GM18505 (cell line): ENCODE measurements around the gene MINDY3.
"Not testable (repeated sequence)": the region's sequence is repeated elsewhere in the genome, so short reads cannot be mapped to it uniquely, and the experiment has no call there.

Experiments used
- ATAC-seq: cut with Tn5 transposase; IDR thresholded peaks from one replicate; pipeline ENCODE4 v1.9.1; 2021; ENCODE audit not compliant: unreplicated experiment
- POLR2A ChIP-seq: IDR thresholded peaks from 4 replicates; pipeline ENCODE4 v1.6.1; 2011; ENCODE audit warnings: borderline replicate concordance; ENCODE audit not compliant: insufficient read depth, insufficient read length; ENCODE audit errors: extremely low read depth

The MINDY3 gene

GRCh38 chr10:15792777-15793176, 67.5 kb downstream of the MINDY3 start:
- no peak for TF ChIP-seq POLR2A
- ATAC-seq: no peak

- no peak for ATAC-seq
These were observed 68.3 kb downstream of the MINDY3 start for GRCh38 chr10:15791816-15792524.

GRCh38 chr10:15789793-15790525, 70.3 kb downstream of the MINDY3 start:
- no peak for TF ChIP-seq POLR2A

More at GRCh38 chr10:15791816-15792524, 68.3 kb downstream of the MINDY3 start:
- no peak for TF ChIP-seq POLR2A

GRCh38 chr10:15787426-15787825, 72.9 kb downstream of the MINDY3 start:
- ATAC-seq: no peak

More at GRCh38 chr10:15789793-15790525, 70.3 kb downstream of the MINDY3 start:
- no peak for ATAC-seq

GRCh38 chr10:15784662-15785300, 75.5 kb downstream of the MINDY3 start:
- no peak for TF ChIP-seq POLR2A
- no peak for ATAC-seq

More at GRCh38 chr10:15787426-15787825, 72.9 kb downstream of the MINDY3 start:
- no peak for TF ChIP-seq POLR2A

- TF ChIP-seq POLR2A: no peak
- no peak for ATAC-seq
These were observed 76.2 kb downstream of the MINDY3 start for GRCh38 chr10:15783941-15784636.

GRCh38 chr10:15782851-15783250, 77.5 kb downstream of the MINDY3 start:
- no peak for TF ChIP-seq POLR2A
- no peak for ATAC-seq

- no peak for TF ChIP-seq POLR2A
- ATAC-seq: no peak
These were observed 78.8 kb downstream of the MINDY3 start for GRCh38 chr10:15781381-15781960.

GRCh38 chr10:15780353-15781135, 79.8 kb downstream of the MINDY3 start:
- no peak for TF ChIP-seq POLR2A
- no peak for ATAC-seq

GRCh38 chr10:15775513-15775912, 84.8 kb downstream of the MINDY3 start:
- no peak for ATAC-seq
- no peak for TF ChIP-seq POLR2A

- ATAC-seq: not testable (repeated sequence)
These were observed 85.8 kb downstream of the MINDY3 start for GRCh38 chr10:15774534-15774933.

GRCh38 chr10:15764892-15765454, 95.3 kb downstream of the MINDY3 start:
- TF ChIP-seq POLR2A: no peak
- no peak for ATAC-seq
